Right cardiac atrium (tissue), 5 donors: ENCODE results near the gene ATP6V0A4. TPM values are rescaled to one million over a fixed set of nuclear protein-coding genes. Genes with fewer than 3 reads are reported as not detected.

ENCODE experiments used
- ATAC-seq, 2 donors: fragments of 200-7000 bp; cut with Tn5 transposase; one replicate each; pipeline versions ENCODE4 v1.8.0 to v1.9.1; 2020; ENCODE audit warnings: moderate library complexity in 2 of 2, mild to moderate bottlenecking in 1 of 2
- DNase-seq, 3 donors: peaks; one replicate each; pipeline ENCODE4 v3.0.0-alpha.2; 2020
- H3K27ac ChIP-seq: one replicate; pipeline ENCODE4 v1.5.1; 2013; ENCODE audit warnings: mild to moderate bottlenecking, low read length, control low read depth, moderate library complexity
- H3K27me3 ChIP-seq: one replicate; pipeline ENCODE4 v1.6.1; 2013; ENCODE audit not compliant: control insufficient read depth, insufficient read depth
- H3K4me1 ChIP-seq: one replicate; pipeline ENCODE4 v1.6.1; 2013; ENCODE audit warnings: low read length; ENCODE audit not compliant: control insufficient read depth, insufficient read depth
- H3K4me3 ChIP-seq: one replicate; pipeline ENCODE4 v1.5.1; 2013; ENCODE audit warnings: low read length, control low read depth
- H3K9me3 ChIP-seq: one replicate; pipeline ENCODE4 v1.6.1; 2013; ENCODE audit warnings: low read length; ENCODE audit not compliant: control insufficient read depth
- WGBS: extraction: QIAGEN DNeasy Blood & Tissue Kit; methylation state at CpG from one replicate; pipeline ENCODE4 v1.1.7; 2013; 5-methylcytosine and 5-hydroxymethylcytosine counted together
- intact Hi-C, 4 donors: fragments of 100-400 bp; cut with DNase I; formaldehyde crosslinking; loops; one replicate each; pipeline versions ENCODE4 v1.11.0 to v1.14.0; 2022 to 2023
- polyA plus RNA-seq: library from polyadenylated mRNA; stranded (reverse); fragments of 200-250 nt; gene quantifications from one replicate; pipeline ENCODE4 v1.2.3, GENCODE V29; 2013
- total RNA-seq, 4 donors: library from RNA; stranded (reverse); fragmentation: NEBNext Ultra II Directional; extraction: Animal tissue kit (Norgen Biotek cat#: 25700); gene quantifications; one replicate each; pipeline ENCODE4 v1.2.1, GENCODE V29; 2021
- donor health status: healthy with polysubstance abuse.
- donor health status: DM: no; HTN: yes; CAD: no.
- donor health status: DM: no; HTN: no; CAD: no.
- donor health status: DM: no; HTN: yes; CAD: no; lungs with severe emphysema.
- donor health status: DM: yes; HTN: yes; CAD: no.

Gene ATP6V0A4
- total and polyA plus RNA-seq, 5 donors = not detected

DNA sequence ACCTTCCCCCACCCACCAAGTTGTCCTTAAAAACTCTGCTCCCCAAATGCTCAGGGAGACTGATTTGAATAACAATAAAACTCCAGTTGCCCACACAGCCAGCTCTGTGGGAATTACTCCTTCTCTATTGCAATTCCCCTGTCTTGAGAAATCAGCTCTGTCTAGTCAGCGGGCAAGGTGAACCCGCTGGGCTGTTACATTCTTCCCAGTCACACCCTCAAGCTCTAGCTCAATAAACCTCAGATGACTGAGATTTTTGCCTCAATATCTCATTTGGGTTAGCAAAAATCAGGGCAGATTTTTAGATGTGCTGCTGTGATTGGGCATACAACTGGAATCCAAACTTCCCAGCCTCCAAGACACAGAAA lies 129.8 kb downstream of the ATP6V0A4 start:
- Histone ChIP-seq H3K4me1 (no peaks in the 10 kb centered on the region), H3K27ac (no peak overlapping the region), H3K9me3 (peaks cover 1% of the 10 kb centered on the region), H3K27me3 (no peaks in the 10 kb centered on the region), H3K4me3 (no peak overlapping the region)
- intact Hi-C loops = no loop called here
- 97% methylated on average over 2 of the region's 2 CpGs for WGBS
- ATAC-seq (no peak), DNase-seq (no peak)

DNA sequence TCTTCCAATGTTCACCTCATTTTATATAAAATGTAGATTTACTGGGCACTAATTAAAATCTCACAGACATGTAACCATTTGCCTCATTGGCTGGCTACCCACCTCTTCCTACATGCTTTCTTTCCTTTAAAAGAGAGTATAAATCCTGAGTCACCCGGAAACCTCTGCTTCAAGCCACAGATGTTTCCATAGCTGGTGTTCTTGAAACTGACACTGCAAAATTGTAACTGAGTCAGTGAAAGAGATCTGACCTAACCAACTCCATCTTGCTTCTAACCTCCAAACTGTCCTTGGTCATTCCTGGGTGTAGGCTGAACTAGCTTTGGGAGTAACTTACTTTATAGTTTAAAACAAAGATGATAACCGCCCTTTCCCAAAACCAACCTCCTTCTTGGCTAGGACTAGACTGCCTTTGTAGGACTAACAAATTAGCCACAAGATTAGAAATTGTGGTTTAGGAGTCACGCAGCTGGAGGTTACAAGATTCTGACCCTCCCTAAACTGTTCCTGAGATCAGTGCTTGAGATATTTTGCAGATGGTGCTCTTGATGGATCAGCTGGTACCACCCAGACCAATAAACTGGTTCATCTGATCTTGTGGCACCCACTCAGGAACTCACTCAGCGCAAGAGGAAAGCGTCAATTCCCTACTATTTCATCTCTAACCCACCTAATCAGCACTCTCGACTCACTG lies 130.3 kb downstream of the ATP6V0A4 start:
- Histone ChIP-seq H3K27ac (no peak overlapping the region), H3K9me3 (peaks cover 1% of the 10 kb centered on the region), H3K4me3 (no peak overlapping the region), H3K4me1 (no peaks in the 10 kb centered on the region), H3K27me3 (no peaks in the 10 kb centered on the region)
- ATAC-seq (no peak), DNase-seq (no peak)
- intact Hi-C loops = no loop called here
- WGBS = 91% methylated on average over 6 of the region's 6 CpGs

DNA sequence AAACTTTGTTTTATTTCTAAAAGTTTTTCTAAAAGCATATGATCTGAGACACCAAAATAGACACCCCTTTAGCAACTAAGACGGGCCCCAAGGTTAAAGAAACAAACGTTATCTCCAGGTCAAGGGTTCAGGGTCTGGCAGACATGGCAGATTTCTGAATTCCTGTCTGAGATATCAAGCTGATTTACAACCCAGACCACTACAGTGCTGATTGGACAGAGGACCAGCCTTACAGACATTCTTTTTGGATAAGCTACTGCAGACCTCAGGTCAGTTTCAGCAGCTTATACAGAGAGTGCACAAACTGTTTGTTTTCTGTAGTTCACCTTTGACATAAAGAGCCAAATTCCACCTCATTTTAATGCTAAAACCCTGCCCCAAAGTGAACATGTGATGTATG lies 131.6 kb downstream of the ATP6V0A4 start:
- H3K4me1 ChIP-seq = no peaks in the 10 kb centered on the region
- intact Hi-C loops = no loop called here
- 6% methylated on average over 2 of the region's 2 CpGs for WGBS
- no peak overlapping the region for H3K27ac ChIP-seq
- H3K27me3 ChIP-seq = no peaks in the 10 kb centered on the region
- no peak for ATAC-seq
- no peak for DNase-seq
- H3K4me3 ChIP-seq = no peak overlapping the region
- H3K9me3 ChIP-seq = peaks cover 1% of the 10 kb centered on the region

DNA sequence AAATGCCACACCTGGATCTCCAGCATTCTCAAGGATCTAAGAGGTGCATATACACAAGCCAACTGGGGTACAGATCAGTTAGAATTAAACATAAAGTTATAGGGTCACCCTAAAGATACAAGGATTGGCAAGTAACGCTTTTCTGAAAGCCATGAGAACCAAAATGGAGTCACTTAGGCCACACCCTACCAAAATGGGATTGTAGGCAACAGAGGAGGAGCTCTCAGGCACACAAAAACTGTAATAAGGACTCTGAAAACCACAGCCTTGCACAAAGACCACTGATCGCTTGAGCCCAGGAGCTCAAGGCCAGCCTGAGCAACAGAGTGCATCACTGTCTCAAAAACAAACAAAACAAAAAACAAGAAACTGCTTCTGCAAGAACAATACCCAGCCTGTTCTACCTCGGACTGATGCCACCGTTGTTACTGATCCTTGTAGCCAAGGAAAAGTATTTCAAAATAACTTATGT lies 132.3 kb downstream of the ATP6V0A4 start:
- DNase-seq = no peak
- intact Hi-C loops = no loop called here

DNA sequence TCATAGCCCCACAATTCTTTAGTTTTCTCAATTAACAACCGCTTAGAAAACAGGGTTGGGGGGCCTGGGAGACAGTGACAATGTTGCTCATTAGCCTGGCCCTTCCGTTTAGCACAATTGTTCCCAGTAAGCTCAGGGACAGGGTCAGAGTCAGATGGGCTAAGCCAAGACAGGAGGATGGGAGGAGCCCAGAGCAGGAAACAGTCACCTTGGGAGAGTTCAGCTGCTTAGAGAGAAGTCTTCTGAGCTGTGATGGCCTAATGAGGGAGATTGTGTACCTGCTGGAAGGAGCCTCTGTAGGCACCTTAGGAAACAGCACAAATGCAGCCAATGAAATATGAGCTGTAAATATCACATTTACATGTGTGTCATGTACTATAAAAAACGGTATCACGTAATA lies 132.7 kb downstream of the ATP6V0A4 start:
- WGBS = 67% methylated on average over 4 of the region's 4 CpGs
- Histone ChIP-seq H3K27me3 (no peaks in the 10 kb centered on the region), H3K27ac (no peak overlapping the region), H3K4me1 (no peaks in the 10 kb centered on the region), H3K4me3 (no peak overlapping the region), H3K9me3 (peaks cover 1% of the 10 kb centered on the region)
- intact Hi-C loops = no loop called here
- no peak for DNase-seq
- no peak for ATAC-seq

More for the DNA sequence above, 132.3 kb downstream of the ATP6V0A4 start:
- H3K4me3 ChIP-seq = no peak overlapping the region
- H3K27ac ChIP-seq = no peak overlapping the region
- peaks cover 1% of the 10 kb centered on the region for H3K9me3 ChIP-seq
- H3K4me1 ChIP-seq = no peaks in the 10 kb centered on the region
- WGBS = 61% methylated on average over 4 of the region's 4 CpGs
- no peaks in the 10 kb centered on the region for H3K27me3 ChIP-seq
- no peak for ATAC-seq

DNA sequence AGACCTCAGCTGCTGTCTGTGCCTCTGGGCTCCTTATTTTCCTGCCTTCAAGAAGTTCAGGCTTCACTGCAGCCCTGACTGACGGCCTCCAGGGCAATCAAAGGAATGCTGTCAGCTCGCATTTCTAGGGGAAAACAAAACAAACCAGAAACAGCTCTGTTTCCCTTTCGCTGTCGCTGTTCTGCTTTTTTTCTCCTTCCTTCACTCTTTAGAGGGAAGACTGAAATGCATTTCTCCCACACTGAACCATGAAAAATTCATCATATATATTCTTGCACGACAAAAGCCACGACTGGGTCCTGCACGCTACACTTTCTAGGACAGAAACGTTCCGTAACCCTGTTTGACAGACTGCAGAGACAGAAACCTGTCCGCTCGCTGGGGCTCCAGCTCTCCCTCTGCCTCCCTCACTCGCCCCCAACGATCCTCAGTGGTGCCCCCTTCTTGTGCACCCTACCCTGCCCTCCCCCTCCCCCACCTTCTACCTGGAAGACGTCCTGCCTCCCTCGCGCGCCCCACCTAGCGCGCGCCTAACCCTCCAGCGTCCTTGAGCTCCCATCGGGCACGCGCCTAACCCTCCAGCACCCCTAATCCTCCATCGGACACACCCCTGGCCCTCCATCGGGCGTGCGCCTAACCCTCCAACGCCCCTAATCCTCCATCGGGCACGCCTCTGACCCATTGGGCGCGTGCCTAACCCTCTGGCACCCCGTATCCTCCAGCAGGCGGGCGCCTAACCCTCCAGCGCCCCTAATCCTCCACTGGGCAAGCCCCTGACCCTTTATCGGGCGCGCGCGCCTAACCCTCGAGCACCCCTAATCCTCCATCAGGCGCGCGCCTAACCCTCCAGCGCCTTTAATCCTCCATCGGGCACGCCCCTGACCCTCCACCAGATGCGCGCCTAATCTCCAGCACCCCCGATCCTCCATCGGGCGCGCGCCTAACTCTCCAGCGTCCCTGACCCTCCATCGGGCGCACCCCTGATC lies 134.0 kb downstream of the ATP6V0A4 start:
- Histone ChIP-seq H3K27ac (no peak overlapping the region), H3K9me3 (peaks cover 1% of the 10 kb centered on the region), H3K4me1 (no peaks in the 10 kb centered on the region), H3K27me3 (no peaks in the 10 kb centered on the region), H3K4me3 (peak overlapping the region; percentile 16)
- 38% methylated on average over 59 of the region's 59 CpGs for WGBS
- ATAC-seq (peak in 1 of 2 donors; percentile 43), DNase-seq (no peak)
- intact Hi-C loops = no loop called here

DNA sequence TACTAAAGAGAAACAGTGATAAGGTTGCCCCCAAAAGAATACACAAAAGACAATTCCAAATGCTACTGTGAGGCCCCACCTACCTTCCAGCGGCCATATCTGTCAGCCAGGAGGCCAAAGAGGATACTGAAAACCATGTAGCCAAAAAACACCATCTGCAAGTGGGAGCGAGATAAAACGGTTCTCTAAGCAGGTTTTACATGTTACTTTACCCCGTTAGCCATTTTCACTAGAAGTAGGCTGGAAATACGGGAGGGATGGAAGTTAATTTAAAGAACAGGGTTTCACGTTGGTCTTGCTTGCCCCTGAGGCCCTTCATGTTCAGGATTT lies 135.0 kb downstream of the ATP6V0A4 start:
- no peaks in the 10 kb centered on the region for H3K9me3 ChIP-seq
- H3K4me1 ChIP-seq = no peaks in the 10 kb centered on the region
- intact Hi-C loops = no loop called here
- H3K27me3 ChIP-seq = no peaks in the 10 kb centered on the region
- DNase-seq = no peak
- no peak for ATAC-seq
- H3K27ac ChIP-seq = no peak overlapping the region
- H3K4me3 ChIP-seq = no peak overlapping the region
- WGBS = 72% methylated on average over 6 of the region's 6 CpGs

DNA sequence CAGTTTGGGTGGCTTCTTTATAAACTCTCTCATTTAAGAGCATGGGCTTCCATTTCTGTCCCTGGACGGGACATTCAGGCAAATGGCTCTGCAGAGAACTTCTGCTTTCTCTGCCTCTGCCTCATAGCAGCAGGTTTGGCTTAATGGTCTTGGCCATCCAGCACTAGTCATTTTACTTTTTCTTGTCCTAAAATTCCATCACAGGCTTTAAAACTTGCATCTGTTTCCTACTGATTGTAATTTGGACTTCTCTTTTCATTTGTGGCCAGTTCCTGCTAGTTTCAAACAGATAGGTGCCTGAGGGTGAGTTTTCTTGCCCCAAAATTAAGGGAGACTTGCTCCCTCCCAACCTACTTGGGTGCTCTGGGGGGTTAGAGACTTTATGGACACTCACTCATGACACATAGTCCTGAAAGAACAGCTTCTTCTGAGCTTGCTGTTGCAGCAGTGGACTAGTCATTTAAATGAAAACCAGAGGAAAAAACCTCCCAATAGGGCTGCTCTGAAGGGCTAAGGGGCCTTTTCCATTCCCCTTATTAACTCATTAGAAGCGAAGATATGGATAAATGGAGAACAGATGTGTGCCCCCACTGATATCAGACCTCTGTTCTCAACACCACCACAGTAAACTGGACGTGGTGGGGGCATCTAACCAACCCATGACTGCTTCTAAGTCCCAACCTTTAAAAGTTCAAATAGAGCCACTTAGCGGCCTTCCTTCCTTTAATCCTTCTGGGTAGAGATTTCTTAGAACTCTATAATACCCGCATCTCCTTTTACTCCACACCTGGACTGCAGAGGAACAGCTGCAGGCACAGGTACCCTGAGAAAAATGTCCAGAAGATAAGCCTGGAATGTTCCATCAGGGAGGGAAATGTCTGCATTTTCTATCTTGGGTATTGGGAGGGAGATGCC lies 135.7 kb downstream of the ATP6V0A4 start:
- H3K4me1 ChIP-seq = no peaks in the 10 kb centered on the region
- WGBS = 84% methylated on average over 5 of the region's 5 CpGs
- H3K9me3 ChIP-seq = no peaks in the 10 kb centered on the region
- no peaks in the 10 kb centered on the region for H3K27me3 ChIP-seq
- H3K4me3 ChIP-seq = no peak overlapping the region
- ATAC-seq (no peak), DNase-seq (no peak)
- no peak overlapping the region for H3K27ac ChIP-seq
- intact Hi-C loops = no loop called here

DNA sequence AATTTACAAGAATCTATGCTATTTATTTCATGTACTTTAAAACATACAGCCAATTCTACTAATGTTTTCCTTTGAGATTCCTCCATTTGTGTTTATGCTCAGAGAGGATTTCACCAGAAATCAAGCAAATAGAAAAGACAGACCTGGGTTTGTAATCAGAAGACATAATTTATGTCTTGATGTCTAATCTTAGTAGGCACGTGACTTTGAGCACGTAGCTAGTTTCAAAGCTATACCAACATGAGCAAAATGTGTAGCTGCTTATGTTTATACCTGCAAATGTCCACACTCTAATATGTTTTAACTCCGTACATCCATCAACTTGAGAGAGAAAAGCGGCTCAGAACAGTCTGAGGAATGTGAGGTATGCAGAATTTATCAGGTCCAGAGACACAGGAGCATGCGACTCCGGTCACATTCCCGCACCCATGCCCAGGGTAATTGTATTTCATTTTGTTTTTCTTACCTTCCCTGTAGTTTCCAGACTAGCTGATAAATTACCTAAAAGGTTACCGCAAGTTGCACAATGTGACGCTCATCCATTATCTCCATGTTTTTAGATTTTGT lies 136.8 kb downstream of the ATP6V0A4 start:
- intact Hi-C loops = no loop called here

DNA sequence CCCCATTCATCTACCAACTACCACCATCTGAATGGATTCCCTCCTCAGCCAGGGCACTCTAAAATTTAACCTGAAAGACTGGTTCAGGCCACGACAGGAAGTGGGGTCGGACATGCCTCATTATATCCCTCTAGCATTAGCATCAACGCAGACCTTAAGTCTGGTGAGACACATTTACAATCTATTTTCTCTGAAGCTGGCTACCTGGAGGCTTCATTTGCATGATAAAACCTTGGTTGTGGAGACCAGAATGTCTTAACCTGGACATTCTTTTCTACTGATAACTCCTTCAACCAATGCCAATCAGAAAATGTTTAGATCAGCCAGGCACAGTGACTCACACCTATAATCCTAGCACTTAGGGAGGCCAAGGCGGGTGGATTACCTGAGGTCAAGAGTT lies 139.1 kb downstream of the ATP6V0A4 start:
- H3K9me3 ChIP-seq = no peaks in the 10 kb centered on the region
- ATAC-seq (no peak), DNase-seq (no peak)
- H3K4me3 ChIP-seq = no peak overlapping the region
- intact Hi-C loops = no loop called here
- no peaks in the 10 kb centered on the region for H3K4me1 ChIP-seq
- H3K27me3 ChIP-seq = no peaks in the 10 kb centered on the region
- H3K27ac ChIP-seq = no peak overlapping the region
- WGBS = 88% methylated on average over 4 of the region's 4 CpGs

More for the DNA sequence above, 136.8 kb downstream of the ATP6V0A4 start:
- DNase-seq (no peak), ATAC-seq (no peak)
- no peaks in the 10 kb centered on the region for H3K27me3 ChIP-seq
- no peak overlapping the region for H3K27ac ChIP-seq
- 59% methylated on average over 9 of the region's 9 CpGs for WGBS
- no peaks in the 10 kb centered on the region for H3K9me3 ChIP-seq
- H3K4me3 ChIP-seq = no peak overlapping the region
- H3K4me1 ChIP-seq = no peaks in the 10 kb centered on the region
